Suprapubic skin (tissue), 4 donors: ENCODE measurements around the gene ATP2C2. TPM values are rescaled to one million over a fixed set of nuclear protein-coding genes. Genes with fewer than 3 reads are reported as not detected.
"Not testable (repeated sequence)": the region's sequence is repeated elsewhere in the genome, so short reads cannot be mapped to it uniquely, and the experiment has no call there.

Source experiments
- DNase-seq, 2 donors: peaks; one replicate each; pipeline ENCODE4 v3.0.0-alpha.2; 2019; ENCODE audit warnings: low spot score in 2 of 2
- H3K27ac ChIP-seq: fragments of 200-600 bp; sonication (generic); one replicate; pipeline ENCODE4 v1.5.1; 2019
- H3K27me3 ChIP-seq: fragments of 200-600 bp; sonication (generic); one replicate; pipeline ENCODE4 v1.5.1; 2019
- H3K36me3 ChIP-seq: fragments of 200-600 bp; sonication (generic); one replicate; pipeline ENCODE4 v1.5.1; 2019
- H3K4me1 ChIP-seq: fragments of 200-600 bp; sonication (generic); one replicate; pipeline ENCODE4 v1.5.1; 2019
- H3K4me3 ChIP-seq: fragments of 200-600 bp; sonication (generic); one replicate; pipeline ENCODE4 v1.5.1; 2019; ENCODE audit warnings: mild to moderate bottlenecking
- H3K9me3 ChIP-seq: fragments of 200-600 bp; sonication (generic); one replicate; pipeline ENCODE4 v1.5.1; 2019
- EP300 ChIP-seq: sonication (generic); formaldehyde crosslinking; IDR thresholded peaks from one replicate; pipeline ENCODE4 v1.6.1; 2017; ENCODE audit warnings: antibody characterized with exemption
- POLR2A ChIP-seq, 2 donors: fragments of 450-650 bp; IDR thresholded peaks; one replicate each; pipeline ENCODE4 v1.6.1; 2017; ENCODE audit warnings: antibody characterized with exemption in 2 of 2, mild to moderate bottlenecking in 2 of 2, moderate library complexity in 2 of 2
- POLR2AphosphoS5 ChIP-seq, 3 donors: sonication (generic); formaldehyde crosslinking; IDR thresholded peaks; one replicate each; pipeline ENCODE4 v1.6.1; 2017; ENCODE audit warnings: antibody characterized with exemption in 3 of 3
- WGBS: methylation state at CpG from one replicate; pipeline ENCODE4 v1.1.5; 2018; 5-methylcytosine and 5-hydroxymethylcytosine counted together
- total RNA-seq, 4 donors: library from RNA; depleted of rRNA; stranded (reverse); fragments of >200 nt; gene quantifications; one replicate each; pipeline ENCODE4 v1.1.0, GENCODE V29; 2016
- TF ChIP-seq, protein P1 (sequence below), 2 donors: fragments of 200-600 bp in 1 of 2; fragments of 450-650 bp in 1 of 2; sonication (generic) in 1 of 2; IDR thresholded peaks; one replicate each; pipeline ENCODE4 v1.5.1; 2016 to 2019; ENCODE audit warnings: antibody characterized with exemption in 2 of 2, mild to moderate bottlenecking in 1 of 2, moderate library complexity in 1 of 2

Gene ATP2C2
- total RNA-seq, 4 donors from 2014 or later = 28.0 to 85.6 (median 40.3) TPM

DNA sequence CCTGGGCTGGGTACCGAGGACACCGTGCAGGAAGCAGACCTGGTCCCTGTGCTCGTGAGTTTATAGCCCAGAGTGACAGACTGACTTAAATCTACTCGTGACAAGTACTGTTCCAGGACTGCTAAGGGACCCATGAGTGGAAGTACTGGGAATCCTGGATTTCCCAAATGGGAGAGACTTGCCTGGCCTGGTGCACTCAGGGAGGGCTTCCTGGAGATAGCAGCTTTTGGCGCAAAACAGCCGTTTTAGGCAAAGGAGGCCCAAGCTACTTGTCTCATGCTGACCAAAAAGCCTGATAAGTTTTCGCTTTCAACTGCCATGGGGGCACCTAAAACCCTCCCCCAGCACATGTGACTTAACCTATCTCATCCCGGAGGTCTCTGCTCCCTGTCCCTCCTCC is 51.4 kb downstream of the ATP2C2 start:
- peaks cover 16% of the 10 kb centered on the region for H3K27me3 ChIP-seq
- H3K36me3 ChIP-seq = no peaks in the 10 kb centered on the region
- TF ChIP-seq, protein P1, sequence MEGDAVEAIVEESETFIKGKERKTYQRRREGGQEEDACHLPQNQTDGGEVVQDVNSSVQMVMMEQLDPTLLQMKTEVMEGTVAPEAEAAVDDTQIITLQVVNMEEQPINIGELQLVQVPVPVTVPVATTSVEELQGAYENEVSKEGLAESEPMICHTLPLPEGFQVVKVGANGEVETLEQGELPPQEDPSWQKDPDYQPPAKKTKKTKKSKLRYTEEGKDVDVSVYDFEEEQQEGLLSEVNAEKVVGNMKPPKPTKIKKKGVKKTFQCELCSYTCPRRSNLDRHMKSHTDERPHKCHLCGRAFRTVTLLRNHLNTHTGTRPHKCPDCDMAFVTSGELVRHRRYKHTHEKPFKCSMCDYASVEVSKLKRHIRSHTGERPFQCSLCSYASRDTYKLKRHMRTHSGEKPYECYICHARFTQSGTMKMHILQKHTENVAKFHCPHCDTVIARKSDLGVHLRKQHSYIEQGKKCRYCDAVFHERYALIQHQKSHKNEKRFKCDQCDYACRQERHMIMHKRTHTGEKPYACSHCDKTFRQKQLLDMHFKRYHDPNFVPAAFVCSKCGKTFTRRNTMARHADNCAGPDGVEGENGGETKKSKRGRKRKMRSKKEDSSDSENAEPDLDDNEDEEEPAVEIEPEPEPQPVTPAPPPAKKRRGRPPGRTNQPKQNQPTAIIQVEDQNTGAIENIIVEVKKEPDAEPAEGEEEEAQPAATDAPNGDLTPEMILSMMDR (IDR thresholded peaks at IDR 0.05) = no peak
- TF ChIP-seq EP300 (no peak), POLR2A (IDR thresholded peaks at IDR 0.05) (no peak)
- H3K9me3 ChIP-seq = no peaks in the 10 kb centered on the region
- no peak overlapping the region for H3K27ac ChIP-seq
- 91% methylated on average over 8 of the region's 8 CpGs for WGBS
- no peaks in the 10 kb centered on the region for H3K4me1 ChIP-seq
- H3K4me3 ChIP-seq = no peak overlapping the region
- DNase-seq = no peak

DNA sequence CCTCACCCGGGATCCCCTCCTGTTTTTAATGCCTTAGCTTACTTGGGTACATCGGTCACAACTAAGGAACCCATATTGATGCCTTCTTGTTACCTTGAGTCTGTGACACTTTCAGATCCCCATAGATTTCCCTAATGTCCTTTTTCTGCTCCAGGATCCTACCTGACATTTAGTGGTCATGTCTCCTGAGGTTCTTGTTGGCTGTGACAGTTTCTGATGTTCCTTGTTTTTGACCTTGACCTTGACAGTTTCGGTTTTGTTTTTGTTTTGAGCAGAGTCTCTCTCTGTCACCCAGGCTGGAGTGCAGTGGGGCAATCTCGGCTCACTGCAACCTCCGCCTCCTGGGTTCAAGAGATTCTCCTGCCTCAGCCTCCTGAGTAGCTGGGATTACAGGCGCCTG is 52.2 kb downstream of the ATP2C2 start:
- WGBS = 91% methylated on average over 6 of the region's 6 CpGs
- not testable (repeated sequence) for DNase-seq, H3K9me3 ChIP-seq, H3K4me3 ChIP-seq, H3K36me3 ChIP-seq, H3K4me1 ChIP-seq, H3K27ac ChIP-seq
- peaks cover 18% of the 10 kb centered on the region for H3K27me3 ChIP-seq

DNA sequence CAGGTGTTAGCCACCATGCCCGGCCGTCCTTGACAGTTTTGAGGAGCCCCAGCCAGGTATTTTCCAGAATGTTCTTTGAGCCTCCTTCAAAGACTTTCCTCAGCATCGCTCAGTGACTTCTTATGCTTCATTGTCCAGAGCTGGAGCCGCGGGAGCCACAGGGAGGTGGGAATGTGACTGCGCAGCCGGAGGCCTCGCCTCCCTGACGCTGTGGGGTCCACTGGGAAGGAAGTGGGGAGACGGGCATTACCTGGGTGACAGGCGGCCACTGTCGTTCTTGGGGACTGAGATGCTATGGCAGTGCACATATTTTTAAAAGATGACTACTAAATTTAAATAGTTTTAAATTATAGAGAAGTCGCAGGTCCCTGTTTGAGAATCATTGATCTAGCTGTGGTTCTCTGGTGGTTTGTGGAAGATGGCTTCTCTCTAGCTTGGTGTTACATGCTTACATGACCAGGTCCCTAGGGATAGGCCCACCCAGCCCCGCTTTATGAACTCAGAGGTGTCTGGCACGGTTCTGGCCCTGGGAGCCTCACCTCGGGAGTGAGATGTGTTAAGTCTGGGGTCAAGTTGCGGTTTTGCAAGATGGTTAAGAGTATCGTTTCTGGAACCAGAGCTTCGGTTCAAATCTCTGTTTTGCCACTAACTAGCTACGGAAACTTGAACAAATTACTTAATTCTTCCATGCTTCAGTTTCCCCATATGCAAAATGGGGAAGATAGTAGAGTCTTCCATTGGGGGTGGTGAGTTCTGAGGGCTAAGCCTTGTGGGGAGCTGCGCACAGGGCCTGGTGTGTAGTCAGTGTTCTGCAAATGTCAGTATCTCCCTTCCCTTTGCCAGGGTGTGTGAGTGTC is 53.0 kb downstream of the ATP2C2 start:
- H3K27me3 ChIP-seq = peaks cover 24% of the 10 kb centered on the region
- 97% methylated on average over 19 of the region's 21 CpGs for WGBS
- no peaks in the 10 kb centered on the region for H3K36me3 ChIP-seq
- H3K4me3 ChIP-seq = no peak overlapping the region
- DNase-seq = no peak
- no peaks in the 10 kb centered on the region for H3K4me1 ChIP-seq
- no peak overlapping the region for H3K27ac ChIP-seq
- TF ChIP-seq, protein P1 (IDR thresholded peaks at IDR 0.05) = no peak
- TF ChIP-seq POLR2AphosphoS5 (IDR thresholded peaks at IDR 0.05) (no peak), POLR2A (IDR thresholded peaks at IDR 0.05) (no peak), EP300 (no peak)
- no peaks in the 10 kb centered on the region for H3K9me3 ChIP-seq

DNA sequence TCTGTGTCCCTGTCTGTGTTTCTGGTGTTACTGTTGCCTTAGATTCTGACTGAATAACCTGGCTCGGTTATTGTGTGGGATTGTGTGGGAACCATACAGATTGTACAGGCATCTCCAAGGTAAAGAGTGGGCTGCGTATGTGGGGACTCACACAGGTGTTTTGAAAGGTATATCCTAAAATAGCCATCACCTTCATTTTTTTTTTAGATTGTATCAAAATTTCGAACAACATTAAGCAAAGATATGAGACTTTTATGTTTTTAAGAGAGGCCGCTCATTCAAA is 53.5 kb downstream of the ATP2C2 start:
- WGBS = 93% methylated on average over 4 of the region's 4 CpGs

DNA sequence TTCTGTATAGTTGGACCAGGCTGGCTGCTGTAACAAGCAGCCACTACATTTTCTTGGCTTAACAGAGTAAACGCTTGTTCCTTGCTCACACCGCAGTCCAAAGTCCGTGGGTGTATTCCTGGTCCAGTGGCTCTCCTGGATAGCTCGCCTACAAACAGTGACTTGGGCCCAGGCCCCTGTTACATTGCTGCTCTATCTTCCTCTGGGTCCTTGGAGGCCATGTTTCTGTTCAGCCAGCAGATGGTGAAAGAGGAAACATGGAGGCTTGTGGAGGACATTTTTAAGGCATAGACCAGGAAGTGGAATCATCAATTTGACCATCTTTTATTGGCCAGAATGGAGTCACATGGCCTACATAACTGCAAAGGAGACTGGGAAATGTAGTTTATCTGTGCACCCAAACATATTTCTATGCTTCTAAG is 55.1 kb downstream of the ATP2C2 start:
- peaks cover 11% of the 10 kb centered on the region for H3K27me3 ChIP-seq
- H3K27ac ChIP-seq = no peak overlapping the region
- H3K4me1 ChIP-seq = no peaks in the 10 kb centered on the region
- no peaks in the 10 kb centered on the region for H3K9me3 ChIP-seq
- TF ChIP-seq EP300 (no peak), POLR2AphosphoS5 (IDR thresholded peaks at IDR 0.05) (no peak), POLR2A (IDR thresholded peaks at IDR 0.05) (no peak)
- TF ChIP-seq, protein P1 (IDR thresholded peaks at IDR 0.05) = no peak
- no peaks in the 10 kb centered on the region for H3K36me3 ChIP-seq
- no peak overlapping the region for H3K4me3 ChIP-seq
- WGBS = 94% methylated on average over 4 of the region's 4 CpGs
- no peak for DNase-seq

More for the DNA sequence above, 53.5 kb downstream of the ATP2C2 start:
- TF ChIP-seq POLR2AphosphoS5 (IDR thresholded peaks at IDR 0.05) (no peak), POLR2A (IDR thresholded peaks at IDR 0.05) (no peak), EP300 (no peak)
- TF ChIP-seq, protein P1 (IDR thresholded peaks at IDR 0.05) = no peak
- no peak for DNase-seq
- Histone ChIP-seq H3K4me3 (no peak overlapping the region), H3K27me3 (peaks cover 20% of the 10 kb centered on the region), H3K27ac (no peak overlapping the region), H3K36me3 (no peaks in the 10 kb centered on the region), H3K9me3 (no peaks in the 10 kb centered on the region), H3K4me1 (no peaks in the 10 kb centered on the region)

DNA sequence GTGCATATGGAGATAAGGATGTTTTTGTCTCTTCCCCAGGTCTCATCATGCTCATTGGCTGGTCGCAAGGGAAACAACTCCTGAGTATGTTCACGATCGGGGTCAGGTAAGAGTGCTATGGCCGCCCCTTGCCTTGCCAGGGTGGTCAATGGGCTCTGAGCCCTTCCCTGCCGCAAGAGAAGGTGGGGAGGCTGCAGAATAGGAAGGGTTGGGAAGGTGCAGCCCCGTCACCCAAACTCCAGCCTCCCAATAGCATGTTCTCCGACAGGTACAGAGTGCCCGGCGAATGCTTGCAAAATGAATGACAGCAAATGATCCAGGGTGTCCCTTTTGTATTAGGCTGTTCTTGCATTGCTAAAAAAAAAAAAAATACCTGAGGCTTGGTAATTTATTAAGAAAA is 57.4 kb downstream of the ATP2C2 start:
- no peak for DNase-seq
- Histone ChIP-seq H3K9me3 (no peaks in the 10 kb centered on the region), H3K4me3 (no peak overlapping the region), H3K4me1 (no peaks in the 10 kb centered on the region), H3K27ac (no peak overlapping the region), H3K36me3 (no peaks in the 10 kb centered on the region), H3K27me3 (peaks cover 11% of the 10 kb centered on the region)
- 91% methylated on average over 9 of the region's 9 CpGs for WGBS
- TF ChIP-seq, protein P1 (IDR thresholded peaks at IDR 0.05) = no peak
- TF ChIP-seq POLR2A (IDR thresholded peaks at IDR 0.05) (no peak), EP300 (no peak), POLR2AphosphoS5 (IDR thresholded peaks at IDR 0.05) (no peak)
